ENCODE data around the gene CCDC171.

CCDC171 gene

DNA sequence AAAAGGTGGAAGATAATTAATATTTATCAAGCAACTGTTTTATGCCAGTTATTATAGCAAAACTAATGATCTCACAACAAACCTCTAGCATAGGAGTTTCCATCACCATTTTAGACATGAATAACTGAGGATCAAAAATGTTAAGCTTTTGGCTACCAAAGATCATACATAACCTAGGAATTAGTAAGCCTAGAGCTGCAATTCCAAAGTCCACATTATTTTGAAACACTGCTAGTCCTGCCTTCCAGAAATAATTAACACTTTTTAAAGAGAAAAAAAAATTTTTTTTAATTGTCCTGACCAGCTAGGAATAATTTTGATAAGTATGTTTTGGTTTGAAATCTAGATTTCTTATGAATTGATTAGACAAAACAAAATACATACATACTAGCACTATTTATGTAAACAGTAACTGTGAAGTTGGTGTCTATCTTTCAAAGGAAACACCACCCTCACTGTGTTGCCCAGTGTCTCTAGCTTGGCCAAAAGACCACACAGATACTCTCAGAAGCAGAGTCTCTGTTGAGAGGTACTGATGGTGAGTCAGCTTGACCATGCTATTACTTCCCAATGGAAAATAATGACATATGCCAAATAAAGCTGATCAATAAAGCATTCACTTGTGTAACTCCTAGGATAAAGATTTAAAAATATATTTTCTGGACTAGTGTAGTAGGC, 422.4 kb downstream of the CCDC171 start:
- TF ChIP-seq, protein P1, sequence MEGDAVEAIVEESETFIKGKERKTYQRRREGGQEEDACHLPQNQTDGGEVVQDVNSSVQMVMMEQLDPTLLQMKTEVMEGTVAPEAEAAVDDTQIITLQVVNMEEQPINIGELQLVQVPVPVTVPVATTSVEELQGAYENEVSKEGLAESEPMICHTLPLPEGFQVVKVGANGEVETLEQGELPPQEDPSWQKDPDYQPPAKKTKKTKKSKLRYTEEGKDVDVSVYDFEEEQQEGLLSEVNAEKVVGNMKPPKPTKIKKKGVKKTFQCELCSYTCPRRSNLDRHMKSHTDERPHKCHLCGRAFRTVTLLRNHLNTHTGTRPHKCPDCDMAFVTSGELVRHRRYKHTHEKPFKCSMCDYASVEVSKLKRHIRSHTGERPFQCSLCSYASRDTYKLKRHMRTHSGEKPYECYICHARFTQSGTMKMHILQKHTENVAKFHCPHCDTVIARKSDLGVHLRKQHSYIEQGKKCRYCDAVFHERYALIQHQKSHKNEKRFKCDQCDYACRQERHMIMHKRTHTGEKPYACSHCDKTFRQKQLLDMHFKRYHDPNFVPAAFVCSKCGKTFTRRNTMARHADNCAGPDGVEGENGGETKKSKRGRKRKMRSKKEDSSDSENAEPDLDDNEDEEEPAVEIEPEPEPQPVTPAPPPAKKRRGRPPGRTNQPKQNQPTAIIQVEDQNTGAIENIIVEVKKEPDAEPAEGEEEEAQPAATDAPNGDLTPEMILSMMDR (IDR thresholded peaks at IDR 0.05; ENCODE audit: low read depth, low read length) = no peak
- Histone ChIP-seq H3K36me3 (no peaks in the 10 kb centered on the region), H3K9me3 (no peaks in the 10 kb centered on the region), H3K27me3 (no peaks in the 10 kb centered on the region), H3K4me1 (no peaks in the 10 kb centered on the region), H3K4me3 (ENCODE audit: low read depth, low read length) (no peak overlapping the region)
- DNase-seq = no peak

DNA sequence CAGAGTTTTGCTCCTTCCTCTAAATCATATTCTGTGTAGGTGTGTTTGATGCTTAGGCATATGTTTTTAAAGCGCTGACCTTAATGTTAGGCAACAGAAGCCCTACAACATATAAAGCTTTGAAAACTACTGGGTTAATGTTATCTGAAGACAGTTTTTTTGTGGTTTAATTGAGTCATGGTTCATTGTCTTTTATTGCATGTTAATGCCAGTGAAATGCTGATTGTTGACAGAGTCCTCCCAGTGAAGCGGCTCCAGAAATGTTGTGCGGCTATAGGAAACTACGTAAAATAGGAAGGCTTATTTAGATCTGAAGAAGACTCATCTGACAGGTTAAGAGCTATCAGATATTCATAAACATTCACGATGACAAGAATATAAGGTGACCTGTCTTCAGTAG, 424.6 kb downstream of the CCDC171 start:
- no peak overlapping the region for H3K4me3 ChIP-seq (ENCODE audit: low read depth, low read length)
- H3K27me3 ChIP-seq = no peaks in the 10 kb centered on the region
- H3K36me3 ChIP-seq = no peaks in the 10 kb centered on the region
- TF ChIP-seq, protein P1 (IDR thresholded peaks at IDR 0.05; ENCODE audit: low read depth, low read length) = no peak
- DNase-seq = no peak
- H3K9me3 ChIP-seq = no peaks in the 10 kb centered on the region; the same call in 1 of the 2 replicates
- no peaks in the 10 kb centered on the region for H3K4me1 ChIP-seq

DNA sequence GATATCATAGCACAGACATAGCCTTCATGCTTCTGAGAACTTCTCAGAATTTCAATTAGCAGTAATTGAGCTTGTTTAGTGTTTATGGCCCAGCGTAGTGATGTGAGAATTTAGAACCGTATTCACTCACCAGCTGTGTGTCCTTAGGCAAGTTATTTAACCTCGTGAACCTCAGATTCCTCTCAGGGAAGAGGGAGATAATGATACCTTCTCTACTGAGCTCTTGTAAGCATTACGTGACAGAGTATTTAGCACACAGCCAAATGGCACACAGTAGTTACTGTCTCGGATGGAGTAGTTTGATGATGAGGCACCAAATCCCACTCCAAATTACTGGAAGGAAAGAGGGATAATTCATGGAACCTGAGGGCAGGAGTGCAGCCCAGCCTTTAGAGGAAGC, 429.3 kb downstream of the CCDC171 start:
- H3K4me1 ChIP-seq = no peaks in the 10 kb centered on the region
- no peaks in the 10 kb centered on the region for H3K27me3 ChIP-seq
- no peaks in the 10 kb centered on the region for H3K36me3 ChIP-seq
- H3K4me3 ChIP-seq (ENCODE audit: low read depth, low read length) = no peak overlapping the region
- TF ChIP-seq, protein P1 (IDR thresholded peaks at IDR 0.05; ENCODE audit: low read depth, low read length) = no peak
- no peak for DNase-seq
- H3K9me3 ChIP-seq = no peaks in the 10 kb centered on the region; the same call in 1 of the 2 replicates

DNA sequence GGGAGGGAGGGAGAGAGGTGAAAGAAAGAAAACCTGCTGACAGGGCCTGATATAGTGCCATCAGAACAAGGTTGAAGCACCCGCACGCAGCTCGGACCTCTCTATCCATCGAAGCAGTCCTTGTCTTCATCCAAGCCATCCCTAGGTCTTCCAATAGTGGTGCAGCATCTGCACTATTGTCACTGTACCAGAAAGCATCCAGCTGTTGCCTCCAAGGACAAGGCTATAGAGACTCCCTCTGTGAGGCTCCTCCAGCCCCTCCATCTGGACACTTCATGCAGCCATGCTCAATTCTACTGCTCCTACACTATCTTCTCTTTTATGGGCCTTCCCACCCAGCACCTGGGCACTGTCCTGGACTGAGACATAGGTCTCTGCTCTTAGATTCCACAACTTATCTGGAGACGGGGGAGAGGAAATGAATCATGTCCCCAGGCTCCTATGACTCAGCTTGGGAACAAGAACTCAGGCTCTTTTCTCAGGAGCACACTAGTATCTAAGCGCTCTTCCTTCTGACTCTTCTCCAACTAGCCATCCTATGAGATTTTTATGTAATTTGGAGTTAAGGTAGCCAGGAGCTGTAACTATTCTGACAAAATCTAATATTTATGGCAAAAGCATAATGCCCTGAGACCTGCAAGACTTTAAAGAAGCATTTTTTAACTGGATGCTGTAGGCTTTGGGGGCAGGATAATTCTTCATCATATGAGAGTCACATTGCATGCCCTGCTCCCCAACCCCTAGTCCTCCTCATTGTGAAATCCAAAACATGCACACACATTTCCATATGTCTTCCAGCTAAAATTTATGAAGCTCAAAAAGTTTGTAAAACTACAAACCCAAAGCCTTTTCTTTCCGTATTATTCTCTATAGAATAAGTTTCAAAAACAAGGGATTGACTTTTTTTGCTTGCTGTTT, 446.8 kb downstream of the CCDC171 start:
- no peak for DNase-seq
- Histone ChIP-seq H3K36me3 (no peaks in the 10 kb centered on the region), H3K9me3 (no peaks in the 10 kb centered on the region), H3K4me1 (no peaks in the 10 kb centered on the region), H3K4me3 (ENCODE audit: low read depth, low read length) (no peak overlapping the region), H3K27me3 (no peaks in the 10 kb centered on the region)
- TF ChIP-seq, protein P1 (IDR thresholded peaks at IDR 0.05; ENCODE audit: low read depth, low read length) = no peak

DNA sequence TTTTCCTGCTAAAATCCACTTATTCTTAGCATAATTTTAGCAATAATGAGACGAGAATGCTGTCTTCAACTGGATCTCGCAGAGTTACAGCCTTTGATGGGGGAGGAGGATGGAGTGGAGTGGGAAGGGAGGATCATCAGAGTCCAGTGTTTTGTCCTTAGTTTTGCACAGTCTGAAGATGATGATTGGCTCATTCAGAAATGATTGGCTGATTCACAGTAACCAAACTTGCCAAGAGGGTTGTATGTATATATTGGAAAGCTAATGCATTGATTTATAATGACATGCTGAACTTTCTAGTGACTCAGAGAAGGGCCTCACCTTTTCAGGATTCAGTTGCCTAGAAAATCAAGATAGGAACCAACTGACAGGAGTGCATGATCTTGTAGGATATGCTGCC, 448.0 kb downstream of the CCDC171 start:
- H3K9me3 ChIP-seq = no peaks in the 10 kb centered on the region
- TF ChIP-seq, protein P1 (IDR thresholded peaks at IDR 0.05; ENCODE audit: low read depth, low read length) = no peak
- no peaks in the 10 kb centered on the region for H3K4me1 ChIP-seq
- H3K4me3 ChIP-seq (ENCODE audit: low read depth, low read length) = no peak overlapping the region
- no peak for DNase-seq
- H3K27me3 ChIP-seq = no peaks in the 10 kb centered on the region
- no peaks in the 10 kb centered on the region for H3K36me3 ChIP-seq

DNA sequence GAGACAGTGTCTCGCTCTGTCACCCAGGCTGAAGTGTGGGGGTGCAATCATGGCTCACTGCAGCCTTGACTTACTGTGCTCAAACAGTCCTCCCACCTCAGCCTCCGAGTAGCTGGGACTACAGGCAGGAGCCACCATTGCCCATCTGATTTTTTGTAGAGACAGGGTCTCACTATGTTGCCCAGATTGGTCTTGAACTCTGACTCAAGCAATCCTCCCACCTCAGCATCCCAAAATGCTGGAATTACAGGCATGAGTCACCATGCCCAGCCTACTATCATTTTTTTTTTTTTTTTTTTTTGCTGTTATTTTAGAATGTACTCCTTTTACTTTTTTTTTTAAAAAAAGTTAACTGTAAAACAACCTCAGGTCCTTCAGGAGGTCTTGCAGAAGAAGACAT, 449.0 kb downstream of the CCDC171 start:
- Histone ChIP-seq H3K4me3 (ENCODE audit: low read depth, low read length) (no peak overlapping the region), H3K9me3 (no peaks in the 10 kb centered on the region), H3K4me1 (no peaks in the 10 kb centered on the region), H3K27me3 (no peaks in the 10 kb centered on the region), H3K36me3 (no peaks in the 10 kb centered on the region)
- TF ChIP-seq, protein P1 (IDR thresholded peaks at IDR 0.05; ENCODE audit: low read depth, low read length) = no peak
- DNase-seq = no peak

All from BE2C (cell line).